Femur (tissue), 1 donor: ENCODE results near the gene GARIN5B.
"Not testable (repeated sequence)": the region's sequence is repeated elsewhere in the genome, so short reads cannot be mapped to it uniquely, and the experiment has no call there.

ENCODE experiments used
- DNase-seq: peaks from one replicate; pipeline ENCODE4 v3.0.0-alpha.2; 2017

The GARIN5B gene

GRCh38 chr19:55346725-55347441, 16.2 kb downstream of the GARIN5B start:
- DNase-seq, result no peak

- peak; percentile 84 for DNase-seq
These were observed 17.0 kb downstream of the GARIN5B start for GRCh38 chr19:55345818-55346724.

GRCh38 chr19:55345101-55345817, 17.8 kb downstream of the GARIN5B start:
- DNase-seq, result no peak

- peak; percentile 82 for DNase-seq
These were observed 18.6 kb downstream of the GARIN5B start for GRCh38 chr19:55344444-55344843.

GRCh38 chr19:55341595-55342531, 21.2 kb downstream of the GARIN5B start:
- no peak for DNase-seq

- peak; percentile 89 for DNase-seq
These were observed 21.9 kb downstream of the GARIN5B start for GRCh38 chr19:55341171-55341588.

GRCh38 chr19:55340784-55341147, 22.3 kb downstream of the GARIN5B start:
- DNase-seq, result peak; percentile 56

GRCh38 chr19:55339889-55340783, 22.9 kb downstream of the GARIN5B start:
- DNase-seq, result peak; percentile 63

- peak; percentile 100 for DNase-seq
These were observed 23.8 kb downstream of the GARIN5B start, which contains the start of gene KMT5C for GRCh38 chr19:55339105-55339888. Gene KMT5C (plus strand): TSS chr19:55339876. CDS start chr19:55341937, 2,061 bp downstream.

GRCh38 chr19:55336101-55336500, 27.0 kb downstream of the GARIN5B start:
- no peak for DNase-seq

GRCh38 chr19:55333870-55334269, 29.2 kb downstream of the GARIN5B start:
- DNase-seq, result no peak

GRCh38 chr19:55329791-55330190, 33.3 kb downstream of the GARIN5B start:
- DNase-seq, result not testable (repeated sequence)

GRCh38 chr19:55328774-55329318, 34.2 kb downstream of the GARIN5B start:
- DNase-seq, result not testable (repeated sequence)

GRCh38 chr19:55325172-55325571, 37.9 kb downstream of the GARIN5B start, which contains the start of gene TMEM150B:
Gene TMEM150B (minus strand): TSS chr19:55325341. CDS start chr19:55321036, 4,305 bp downstream.
- peak; percentile 17 for DNase-seq

GRCh38 chr19:55324662-55325061, 38.4 kb downstream of the GARIN5B start:
- DNase-seq, result no peak

- peak; percentile 18 for DNase-seq
These were observed 40.7 kb downstream of the GARIN5B start for GRCh38 chr19:55322204-55322885.

- DNase-seq, result no peak
These were observed 41.5 kb downstream of the GARIN5B start for GRCh38 chr19:55321466-55322137.

- no peak for DNase-seq
These were observed 42.1 kb downstream of the GARIN5B start for GRCh38 chr19:55320844-55321419.
